ENCODE data around the gene TRIM32.

TRIM32 gene, protein sequence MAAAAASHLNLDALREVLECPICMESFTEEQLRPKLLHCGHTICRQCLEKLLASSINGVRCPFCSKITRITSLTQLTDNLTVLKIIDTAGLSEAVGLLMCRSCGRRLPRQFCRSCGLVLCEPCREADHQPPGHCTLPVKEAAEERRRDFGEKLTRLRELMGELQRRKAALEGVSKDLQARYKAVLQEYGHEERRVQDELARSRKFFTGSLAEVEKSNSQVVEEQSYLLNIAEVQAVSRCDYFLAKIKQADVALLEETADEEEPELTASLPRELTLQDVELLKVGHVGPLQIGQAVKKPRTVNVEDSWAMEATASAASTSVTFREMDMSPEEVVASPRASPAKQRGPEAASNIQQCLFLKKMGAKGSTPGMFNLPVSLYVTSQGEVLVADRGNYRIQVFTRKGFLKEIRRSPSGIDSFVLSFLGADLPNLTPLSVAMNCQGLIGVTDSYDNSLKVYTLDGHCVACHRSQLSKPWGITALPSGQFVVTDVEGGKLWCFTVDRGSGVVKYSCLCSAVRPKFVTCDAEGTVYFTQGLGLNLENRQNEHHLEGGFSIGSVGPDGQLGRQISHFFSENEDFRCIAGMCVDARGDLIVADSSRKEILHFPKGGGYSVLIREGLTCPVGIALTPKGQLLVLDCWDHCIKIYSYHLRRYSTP

GRCh38 chr9:116687074-116687753, at the start of gene TRIM32:
TSS of gene TRIM32 (plus strand) at chr9:116687305. CDS start at chr9:116697743, 10,438 bp downstream.
- DNase-seq, result peak; percentile 93

- no peak for DNase-seq
Observed at GRCh38 chr9:116639251-116639741, 47.8 kb upstream of the TRIM32 start.

GRCh38 chr9:116641292-116642059, 45.6 kb upstream of the TRIM32 start:
- no peak for DNase-seq

DNA sequence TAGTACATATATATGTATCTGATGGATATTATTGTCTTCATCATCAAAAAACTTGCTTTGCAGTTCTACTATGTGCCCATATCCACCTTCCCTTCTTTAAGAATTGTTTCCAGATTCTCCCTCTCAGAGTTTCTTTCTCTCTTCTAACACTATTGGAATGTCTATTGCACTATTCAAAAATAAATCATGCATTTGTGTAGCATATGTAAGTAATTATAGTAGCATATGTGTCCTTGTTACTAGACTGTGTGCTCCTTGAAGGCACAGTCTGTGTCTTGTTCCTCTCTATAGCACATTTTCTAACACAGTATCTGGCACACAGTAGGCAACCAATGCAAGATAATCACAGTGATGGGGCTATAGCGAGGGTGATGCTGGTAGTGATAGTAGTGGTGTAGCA, 43.4 kb upstream of the TRIM32 start:
- DNase-seq, result no peak

DNA sequence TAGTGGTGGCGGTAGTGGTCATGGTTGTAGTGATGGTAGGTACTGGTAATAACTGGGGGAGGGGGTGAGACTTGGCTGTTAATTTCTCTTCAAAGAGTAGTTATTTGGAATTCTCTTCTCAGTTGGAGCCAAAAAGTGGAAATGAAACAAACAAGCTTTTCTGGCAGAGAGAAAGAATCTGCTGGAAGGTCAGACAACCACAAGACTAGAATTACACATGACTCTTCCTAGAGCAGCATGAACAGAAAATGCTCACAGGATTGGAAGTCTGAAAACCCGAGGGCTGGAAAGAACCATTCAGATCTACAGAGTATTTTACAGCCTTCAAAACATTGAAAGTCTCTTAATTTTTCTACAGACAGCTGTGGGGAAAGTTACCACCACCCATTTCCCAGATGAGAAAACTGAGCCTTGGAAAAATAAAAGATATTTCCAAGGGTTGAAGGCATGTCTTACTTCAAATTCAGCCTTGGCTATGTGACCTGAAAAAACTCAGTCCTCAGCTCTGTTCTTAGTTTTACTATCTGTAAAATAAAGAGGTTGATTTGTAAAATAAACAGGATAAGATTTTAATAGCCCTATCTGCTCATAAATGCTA, 42.9 kb upstream of the TRIM32 start:
- DNase-seq, result no peak

- no peak for DNase-seq
Observed at GRCh38 chr9:116646661-116647514, 40.2 kb upstream of the TRIM32 start.

DNA sequence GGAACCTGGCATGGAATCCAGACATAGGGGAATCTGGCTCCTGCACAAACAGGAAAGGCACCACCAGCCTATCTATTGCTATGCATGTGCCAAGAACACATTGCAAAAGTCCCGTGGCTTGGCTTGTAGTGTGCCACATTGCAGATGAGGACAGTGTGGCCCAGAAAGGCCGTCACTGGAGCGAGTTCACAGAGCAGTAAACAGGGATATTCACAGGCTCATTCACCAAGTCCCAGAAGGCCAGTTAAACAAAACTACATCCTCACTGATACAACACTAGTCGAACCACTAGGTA, 39.6 kb upstream of the TRIM32 start:
- DNase-seq, result no peak

- no peak for DNase-seq
Observed at GRCh38 chr9:116653348-116654058, 33.6 kb upstream of the TRIM32 start.

- no peak for DNase-seq
Observed at GRCh38 chr9:116654059-116654355, 33.1 kb upstream of the TRIM32 start.

- DNase-seq, result no peak
Observed at GRCh38 chr9:116656501-116656971, 30.6 kb upstream of the TRIM32 start.

GRCh38 chr9:116656977-116657376, 30.1 kb upstream of the TRIM32 start:
- DNase-seq, result no peak

- no peak for DNase-seq
Observed at GRCh38 chr9:116658265-116658664, 28.8 kb upstream of the TRIM32 start.

DNA sequence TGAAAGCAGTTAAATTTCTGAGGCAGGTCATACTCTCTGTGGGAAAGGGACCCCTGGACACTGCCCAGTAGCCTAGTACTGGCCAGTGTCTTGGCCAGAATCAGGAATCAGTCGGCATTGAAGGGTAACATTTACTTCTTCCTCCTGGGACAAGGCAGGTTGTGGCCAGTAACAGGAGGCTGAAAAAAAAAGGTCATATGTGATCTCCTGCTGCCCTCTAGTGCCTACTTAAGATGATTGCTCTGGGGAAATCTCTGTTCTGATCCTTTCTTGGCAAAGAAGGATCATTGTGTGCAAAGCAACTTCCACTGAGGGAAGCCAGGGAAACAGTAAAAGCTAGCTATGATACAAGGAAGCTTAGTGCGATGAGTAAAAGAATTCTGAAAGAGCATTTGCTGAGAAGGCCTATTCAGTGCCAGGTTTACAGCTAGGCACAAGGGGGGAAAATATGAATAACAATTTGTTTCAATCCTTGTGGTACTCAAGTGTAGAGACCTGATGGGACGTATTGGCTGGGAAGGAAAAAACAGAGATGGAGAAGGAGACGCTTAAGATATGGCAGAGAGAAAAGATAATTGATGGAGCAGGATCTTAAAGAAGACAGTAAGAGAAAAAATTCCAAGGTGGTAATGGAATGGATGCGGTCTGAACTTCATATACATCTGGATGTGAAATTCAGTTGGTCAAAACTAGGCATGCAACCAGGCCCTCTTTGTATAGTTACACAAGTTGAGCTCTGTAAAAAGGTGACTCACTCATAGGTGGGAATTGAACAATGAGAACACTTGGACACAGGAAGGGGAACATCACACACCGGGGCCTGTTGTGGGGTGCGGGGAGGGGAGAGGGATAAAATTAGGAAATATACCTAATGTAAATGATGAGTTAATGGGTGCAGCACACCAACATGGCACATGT, 25.8 kb upstream of the TRIM32 start:
- DNase-seq, result peak; percentile 3

GRCh38 chr9:116662646-116663310, 24.3 kb upstream of the TRIM32 start:
- no peak for DNase-seq

- DNase-seq, result no peak
Observed at GRCh38 chr9:116663581-116663980, 23.5 kb upstream of the TRIM32 start.

DNA sequence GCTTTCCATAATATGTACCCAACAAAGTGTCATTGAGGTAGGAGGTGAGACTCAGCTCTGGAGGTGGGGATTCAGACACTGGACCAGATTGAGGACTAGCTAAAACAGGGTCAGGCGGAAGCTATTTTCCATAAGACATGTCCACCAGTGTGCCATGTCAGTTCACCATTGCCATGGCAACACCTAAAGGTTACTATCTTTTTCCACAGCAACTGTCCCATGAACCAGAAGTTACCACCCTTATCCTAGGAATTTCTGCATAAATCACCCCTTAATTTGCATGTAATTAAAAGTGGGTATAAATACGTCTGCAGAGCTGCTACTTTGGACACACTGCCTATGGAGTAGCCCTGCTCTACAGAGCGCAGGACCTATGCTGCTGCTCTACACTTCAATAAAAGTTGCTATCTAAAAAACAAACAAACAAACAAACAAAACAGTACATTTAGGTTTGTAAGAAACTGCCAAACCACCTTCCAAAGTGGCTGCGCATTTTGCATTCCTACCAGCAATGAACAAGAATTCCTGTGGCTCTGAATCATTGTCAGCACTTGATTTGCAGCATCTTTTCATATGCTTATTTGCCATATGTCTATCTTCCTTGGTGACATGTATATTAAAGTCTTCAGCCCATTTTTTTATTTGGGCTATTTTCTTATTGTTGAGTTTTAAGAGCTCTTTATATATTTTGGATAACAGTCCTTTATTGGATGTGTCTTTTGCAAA, 18.0 kb upstream of the TRIM32 start:
- no peak for DNase-seq

DNA sequence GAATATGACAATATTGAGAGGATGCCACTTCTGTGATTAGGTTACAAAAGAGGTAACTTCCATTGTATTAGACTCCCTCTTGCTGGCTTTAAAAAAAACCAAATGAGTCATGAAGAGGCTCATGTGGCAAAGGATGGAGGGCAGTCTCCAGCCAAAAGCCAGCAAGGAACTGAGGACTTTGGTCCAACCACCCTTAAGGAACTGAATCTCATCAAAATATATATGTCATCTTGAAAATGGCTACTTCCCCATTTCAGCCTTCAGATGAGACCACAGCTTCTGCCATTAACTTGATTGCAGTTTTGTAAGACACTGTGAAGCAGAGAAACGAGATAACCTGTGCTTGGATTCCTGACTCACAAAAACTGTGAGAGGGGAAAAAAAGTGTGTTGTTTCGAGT, 15.5 kb upstream of the TRIM32 start:
- DNase-seq, result no peak

GRCh38 chr9:116673375-116673774, 13.7 kb upstream of the TRIM32 start:
- no peak for DNase-seq
